Suprapubic skin (tissue), 4 donors: ENCODE measurements around the gene TNNI3K. TPM values are rescaled to one million over a fixed set of nuclear protein-coding genes. Genes with fewer than 3 reads are reported as not detected.

Experiments
- DNase-seq, 2 donors: peaks; one replicate each; pipeline ENCODE4 v3.0.0-alpha.2; 2019; ENCODE audit warnings: low spot score in 2 of 2
- H3K27ac ChIP-seq: fragments of 200-600 bp; sonication (generic); one replicate; pipeline ENCODE4 v1.5.1; 2019
- H3K27me3 ChIP-seq: fragments of 200-600 bp; sonication (generic); one replicate; pipeline ENCODE4 v1.5.1; 2019
- H3K36me3 ChIP-seq: fragments of 200-600 bp; sonication (generic); one replicate; pipeline ENCODE4 v1.5.1; 2019
- H3K4me1 ChIP-seq: fragments of 200-600 bp; sonication (generic); one replicate; pipeline ENCODE4 v1.5.1; 2019
- H3K4me3 ChIP-seq: fragments of 200-600 bp; sonication (generic); one replicate; pipeline ENCODE4 v1.5.1; 2019; ENCODE audit warnings: mild to moderate bottlenecking
- H3K9me3 ChIP-seq: fragments of 200-600 bp; sonication (generic); one replicate; pipeline ENCODE4 v1.5.1; 2019
- CTCF ChIP-seq, 2 donors: fragments of 200-600 bp in 1 of 2; fragments of 450-650 bp in 1 of 2; sonication (generic) in 1 of 2; IDR thresholded peaks; one replicate each; pipeline ENCODE4 v1.5.1; 2016 to 2019; ENCODE audit warnings: antibody characterized with exemption in 2 of 2, mild to moderate bottlenecking in 1 of 2, moderate library complexity in 1 of 2
- EP300 ChIP-seq: sonication (generic); formaldehyde crosslinking; IDR thresholded peaks from one replicate; pipeline ENCODE4 v1.6.1; 2017; ENCODE audit warnings: antibody characterized with exemption
- POLR2A ChIP-seq, 2 donors: fragments of 450-650 bp; IDR thresholded peaks; one replicate each; pipeline ENCODE4 v1.6.1; 2017; ENCODE audit warnings: antibody characterized with exemption in 2 of 2, mild to moderate bottlenecking in 2 of 2, moderate library complexity in 2 of 2
- POLR2AphosphoS5 ChIP-seq, 3 donors: sonication (generic); formaldehyde crosslinking; IDR thresholded peaks; one replicate each; pipeline ENCODE4 v1.6.1; 2017; ENCODE audit warnings: antibody characterized with exemption in 3 of 3
- WGBS: methylation state at CpG from one replicate; pipeline ENCODE4 v1.1.5; 2018; 5-methylcytosine and 5-hydroxymethylcytosine counted together
- total RNA-seq, 4 donors: library from RNA; depleted of rRNA; stranded (reverse); fragments of >200 nt; gene quantifications; one replicate each; pipeline ENCODE4 v1.1.0, GENCODE V29; 2016

The TNNI3K gene
- total RNA-seq, 4 donors from 2014 or later: 0.76 to 3.2 (median 1.1) TPM; not detected in 1

GRCh38 chr1:74415935-74416334, 180.7 kb downstream of the TNNI3K start:
- DNase-seq: no peak
- TF ChIP-seq EP300 (no peak), POLR2A (IDR thresholded peaks at IDR 0.05) (no peak), CTCF (IDR thresholded peaks at IDR 0.05) (no peak), POLR2AphosphoS5 (IDR thresholded peaks at IDR 0.05) (no peak)
- 77% methylated on average over 5 of the region's 5 CpGs for WGBS
- Histone ChIP-seq H3K4me3 (no peak overlapping the region), H3K4me1 (no peaks in the 10 kb centered on the region), H3K9me3 (no peaks in the 10 kb centered on the region), H3K27ac (no peak overlapping the region), H3K36me3 (no peaks in the 10 kb centered on the region), H3K27me3 (no peaks in the 10 kb centered on the region)

GRCh38 chr1:74419611-74420010, 184.4 kb downstream of the TNNI3K start:
- H3K36me3 ChIP-seq: no peaks in the 10 kb centered on the region
- H3K4me3 ChIP-seq: no peak overlapping the region
- DNase-seq: no peak
- no peaks in the 10 kb centered on the region for H3K9me3 ChIP-seq
- H3K27ac ChIP-seq: no peak overlapping the region
- no peaks in the 10 kb centered on the region for H3K27me3 ChIP-seq
- TF ChIP-seq EP300: no peak
- no peak for TF ChIP-seq POLR2AphosphoS5 (IDR thresholded peaks at IDR 0.05)
- TF ChIP-seq CTCF (IDR thresholded peaks at IDR 0.05): no peak
- TF ChIP-seq POLR2A (IDR thresholded peaks at IDR 0.05): no peak
- H3K4me1 ChIP-seq: no peaks in the 10 kb centered on the region

- H3K36me3 ChIP-seq: no peaks in the 10 kb centered on the region
- no peak for TF ChIP-seq EP300
- no peak for TF ChIP-seq POLR2A (IDR thresholded peaks at IDR 0.05)
- TF ChIP-seq CTCF (IDR thresholded peaks at IDR 0.05): no peak
- no peak for TF ChIP-seq POLR2AphosphoS5 (IDR thresholded peaks at IDR 0.05)
- H3K4me3 ChIP-seq: no peak overlapping the region
- H3K27ac ChIP-seq: no peak overlapping the region
- 66% methylated on average over 2 of the region's 2 CpGs for WGBS
- H3K9me3 ChIP-seq: no peaks in the 10 kb centered on the region
- H3K27me3 ChIP-seq: no peaks in the 10 kb centered on the region
- no peaks in the 10 kb centered on the region for H3K4me1 ChIP-seq
- DNase-seq: no peak
Measured at GRCh38 chr1:74420467-74420866, 185.3 kb downstream of the TNNI3K start.

GRCh38 chr1:74422421-74423292, 187.5 kb downstream of the TNNI3K start:
- no peaks in the 10 kb centered on the region for H3K36me3 ChIP-seq
- H3K4me3 ChIP-seq: no peak overlapping the region
- no peaks in the 10 kb centered on the region for H3K4me1 ChIP-seq
- no peak for DNase-seq
- TF ChIP-seq POLR2AphosphoS5 (IDR thresholded peaks at IDR 0.05): no peak
- no peak for TF ChIP-seq CTCF (IDR thresholded peaks at IDR 0.05)
- no peak for TF ChIP-seq EP300
- TF ChIP-seq POLR2A (IDR thresholded peaks at IDR 0.05): no peak
- no peaks in the 10 kb centered on the region for H3K27me3 ChIP-seq
- H3K9me3 ChIP-seq: no peaks in the 10 kb centered on the region
- WGBS: 74% methylated on average over 4 of the region's 4 CpGs
- H3K27ac ChIP-seq: no peak overlapping the region

GRCh38 chr1:74423471-74423870, 188.3 kb downstream of the TNNI3K start:
- Histone ChIP-seq H3K27ac (no peak overlapping the region), H3K27me3 (no peaks in the 10 kb centered on the region), H3K4me3 (no peak overlapping the region), H3K9me3 (no peaks in the 10 kb centered on the region), H3K4me1 (no peaks in the 10 kb centered on the region), H3K36me3 (no peaks in the 10 kb centered on the region)
- DNase-seq: no peak
- WGBS: 76% methylated on average over 2 of the region's 2 CpGs
- TF ChIP-seq POLR2AphosphoS5 (IDR thresholded peaks at IDR 0.05) (no peak), EP300 (no peak), POLR2A (IDR thresholded peaks at IDR 0.05) (no peak), CTCF (IDR thresholded peaks at IDR 0.05) (no peak)
